Renal cortical epithelial cell (primary cell): Measurements from ENCODE around the gene LRRIQ4. TPM values are rescaled to one million over a fixed set of nuclear protein-coding genes. Genes with fewer than 3 reads are reported as not detected.

Experiments used
- DNase-seq: peaks from one replicate; pipeline ENCODE4 v3.0.0-alpha.2; 2011; ENCODE audit warnings: low read depth
- total RNA-seq: library from RNA; depleted of rRNA; stranded (reverse); fragments of >200 nt; gene quantifications from 2 replicates; pipeline ENCODE4 v1.2.3, GENCODE V29; 2014

LRRIQ4 gene
- total RNA-seq, 1 donor from 2014 or later = not detected

- DNase-seq = no peak
These were observed 3.4 kb upstream of the LRRIQ4 start for GRCh38 chr3:169809230-169809795.

GRCh38 chr3:169811631-169812331 is 889 bp upstream of the LRRIQ4 start:
- peak; percentile 32 for DNase-seq

GRCh38 chr3:169813278-169813677 is 608 bp downstream of the LRRIQ4 start:
- no peak for DNase-seq

- DNase-seq = no peak
These were observed 1.3 kb downstream of the LRRIQ4 start for GRCh38 chr3:169813757-169814517.

GRCh38 chr3:169815590-169816150 is 3.0 kb downstream of the LRRIQ4 start:
- no peak for DNase-seq

GRCh38 chr3:169818316-169818715 is 5.6 kb downstream of the LRRIQ4 start:
- DNase-seq = peak; percentile 69

- DNase-seq = no peak
These were observed 9.4 kb downstream of the LRRIQ4 start for GRCh38 chr3:169822091-169822490.

GRCh38 chr3:169822540-169822939 is 9.9 kb downstream of the LRRIQ4 start:
- DNase-seq = no peak

GRCh38 chr3:169822983-169823382 is 10.3 kb downstream of the LRRIQ4 start:
- DNase-seq = no peak

- no peak for DNase-seq
These were observed 12.6 kb downstream of the LRRIQ4 start for GRCh38 chr3:169825316-169825715.

GRCh38 chr3:169827712-169828111 is 15.0 kb downstream of the LRRIQ4 start:
- no peak for DNase-seq

- no peak for DNase-seq
These were observed 22.9 kb downstream of the LRRIQ4 start for GRCh38 chr3:169835533-169835932.

- no peak for DNase-seq
These were observed 23.6 kb downstream of the LRRIQ4 start for GRCh38 chr3:169836078-169836941.

GRCh38 chr3:169836942-169837275 is 24.2 kb downstream of the LRRIQ4 start:
- no peak for DNase-seq

- no peak for DNase-seq
These were observed 25.9 kb downstream of the LRRIQ4 start for GRCh38 chr3:169838511-169839030.

- DNase-seq = peak; percentile 58
These were observed 28.5 kb downstream of the LRRIQ4 start for GRCh38 chr3:169841171-169841570.

- no peak for DNase-seq
These were observed 30.3 kb downstream of the LRRIQ4 start for GRCh38 chr3:169842960-169843359.

GRCh38 chr3:169846458-169847193 is 34.0 kb downstream of the LRRIQ4 start:
- DNase-seq = peak; percentile 85

GRCh38 chr3:169847896-169848295 is 35.2 kb downstream of the LRRIQ4 start:
- no peak for DNase-seq

- DNase-seq = no peak
These were observed 36.1 kb downstream of the LRRIQ4 start for GRCh38 chr3:169848741-169849140.

GRCh38 chr3:169850618-169851017 is 37.9 kb downstream of the LRRIQ4 start:
- no peak for DNase-seq
